ENCODE results near the gene TRIM37.

DNA sequence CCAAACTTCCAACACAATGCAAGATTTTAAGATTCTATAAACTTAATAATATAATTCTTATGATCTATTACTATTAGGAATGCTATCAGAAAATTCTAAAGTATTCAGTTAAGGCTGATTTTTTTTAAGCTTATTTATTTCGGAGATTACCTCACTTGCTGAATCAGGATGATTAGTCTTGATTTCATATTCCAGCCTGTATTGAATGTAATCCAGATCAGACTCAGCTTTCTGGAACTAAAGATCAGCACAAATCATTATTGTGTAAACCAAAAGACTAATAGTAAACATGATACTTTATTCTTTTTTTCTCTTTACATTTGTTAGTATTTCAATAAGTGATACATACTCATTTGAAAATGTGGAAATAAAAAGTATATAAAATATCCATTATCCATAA lies 24.5 kb upstream of the TRIM37 start:
- TF ChIP-seq, protein P1, sequence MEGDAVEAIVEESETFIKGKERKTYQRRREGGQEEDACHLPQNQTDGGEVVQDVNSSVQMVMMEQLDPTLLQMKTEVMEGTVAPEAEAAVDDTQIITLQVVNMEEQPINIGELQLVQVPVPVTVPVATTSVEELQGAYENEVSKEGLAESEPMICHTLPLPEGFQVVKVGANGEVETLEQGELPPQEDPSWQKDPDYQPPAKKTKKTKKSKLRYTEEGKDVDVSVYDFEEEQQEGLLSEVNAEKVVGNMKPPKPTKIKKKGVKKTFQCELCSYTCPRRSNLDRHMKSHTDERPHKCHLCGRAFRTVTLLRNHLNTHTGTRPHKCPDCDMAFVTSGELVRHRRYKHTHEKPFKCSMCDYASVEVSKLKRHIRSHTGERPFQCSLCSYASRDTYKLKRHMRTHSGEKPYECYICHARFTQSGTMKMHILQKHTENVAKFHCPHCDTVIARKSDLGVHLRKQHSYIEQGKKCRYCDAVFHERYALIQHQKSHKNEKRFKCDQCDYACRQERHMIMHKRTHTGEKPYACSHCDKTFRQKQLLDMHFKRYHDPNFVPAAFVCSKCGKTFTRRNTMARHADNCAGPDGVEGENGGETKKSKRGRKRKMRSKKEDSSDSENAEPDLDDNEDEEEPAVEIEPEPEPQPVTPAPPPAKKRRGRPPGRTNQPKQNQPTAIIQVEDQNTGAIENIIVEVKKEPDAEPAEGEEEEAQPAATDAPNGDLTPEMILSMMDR (IDR thresholded peaks at IDR 0.05) = no peak
- no peak for TF ChIP-seq POLR2A (IDR thresholded peaks at IDR 0.05)

Measured in right lobe of liver (tissue), 4 donors.